Trophoblast cell (in vitro differentiated cells and primary cell): ENCODE measurements around the gene HSBP1.

ENCODE experiments used
- DNase-seq, 2 donors: peaks; one replicate each; pipeline ENCODE4 v3.0.0-alpha.2; 2016
- H2AFZ ChIP-seq: 2 replicates; pipeline ENCODE4 v1.6.1; 2013; ENCODE audit warnings: low read length, moderate library complexity, mild to moderate bottlenecking; ENCODE audit not compliant: insufficient read depth, poor library complexity
- H2AK5ac ChIP-seq: 2 replicates; pipeline ENCODE4 v1.6.1; 2013; ENCODE audit warnings: mild to moderate bottlenecking, low read length
- H2BK120ac ChIP-seq: 2 replicates; pipeline ENCODE4 v1.6.1; 2013; ENCODE audit warnings: low read length, mild to moderate bottlenecking, moderate library complexity; ENCODE audit not compliant: insufficient read depth, poor library complexity
- H2BK12ac ChIP-seq: 2 replicates; pipeline ENCODE4 v1.6.1; 2013; ENCODE audit warnings: mild to moderate bottlenecking, low read length, moderate library complexity
- H2BK5ac ChIP-seq: 2 replicates; pipeline ENCODE4 v1.6.1; 2013; ENCODE audit warnings: low read length, low read depth, moderate library complexity, mild to moderate bottlenecking; ENCODE audit not compliant: poor library complexity
- H3K14ac ChIP-seq: 2 replicates; pipeline ENCODE4 v1.6.1; 2013; ENCODE audit warnings: mild to moderate bottlenecking, low read length
- H3K18ac ChIP-seq: 2 replicates; pipeline ENCODE4 v1.6.1; 2013; ENCODE audit warnings: mild to moderate bottlenecking, low read length
- H3K23ac ChIP-seq: 2 replicates; pipeline ENCODE4 v1.6.1; 2013; ENCODE audit warnings: low read length
- H3K27ac ChIP-seq: 2 replicates; pipeline ENCODE4 v1.5.1; 2013; ENCODE audit warnings: low read depth, mild to moderate bottlenecking, inconsistent platforms, low read length, moderate library complexity
- H3K27me3 ChIP-seq: 2 replicates; pipeline ENCODE4 v1.6.1; 2013; ENCODE audit warnings: inconsistent platforms, mild to moderate bottlenecking, low read length, moderate library complexity; ENCODE audit not compliant: insufficient read depth
- H3K36me3 ChIP-seq, 2 experiments: 1 replicate in 1 of 2; 2 replicates in 1 of 2; pipeline ENCODE4 v1.6.1; 2013; ENCODE audit warnings: low read length in 2 of 2, mild to moderate bottlenecking in 2 of 2, moderate library complexity in 1 of 2; ENCODE audit not compliant: insufficient read depth in 2 of 2, control insufficient read depth in 1 of 2
- H3K4ac ChIP-seq: 2 replicates; pipeline ENCODE4 v1.6.1; 2013; ENCODE audit warnings: low read depth, mild to moderate bottlenecking, low read length, moderate library complexity
- H3K4me1 ChIP-seq, 2 experiments: 1 replicate in 1 of 2; 2 replicates in 1 of 2; pipeline ENCODE4 v1.6.1; 2013; ENCODE audit warnings: low read length in 2 of 2, mild to moderate bottlenecking in 2 of 2, moderate library complexity in 1 of 2; ENCODE audit not compliant: insufficient read depth in 2 of 2, control insufficient read depth in 1 of 2
- H3K4me2 ChIP-seq: 2 replicates; pipeline ENCODE4 v1.6.1; 2013; ENCODE audit warnings: inconsistent platforms, mild to moderate bottlenecking, low read length, moderate library complexity
- H3K4me3 ChIP-seq: 2 replicates; pipeline ENCODE4 v1.5.1; 2013; ENCODE audit warnings: mild to moderate bottlenecking, low read depth, low read length, inconsistent platforms
- H3K79me1 ChIP-seq: one replicate; pipeline ENCODE4 v1.6.1; 2013; ENCODE audit warnings: low read length
- H3K79me2 ChIP-seq: 2 replicates; pipeline ENCODE4 v1.6.1; 2013; ENCODE audit warnings: low read length, mild to moderate bottlenecking; ENCODE audit not compliant: control insufficient read depth, insufficient read depth, poor library complexity
- H3K9ac ChIP-seq: 2 replicates; pipeline ENCODE4 v1.6.1; 2013; ENCODE audit warnings: mild to moderate bottlenecking, low read length
- H3K9me3 ChIP-seq: 2 replicates; pipeline ENCODE4 v1.6.1; 2013; ENCODE audit warnings: low read depth, mild to moderate bottlenecking, control low read depth, inconsistent platforms, low read length; ENCODE audit not compliant: insufficient read depth
- H4K12ac ChIP-seq: 2 replicates; pipeline ENCODE4 v1.6.1; 2013; ENCODE audit warnings: low read depth, mild to moderate bottlenecking, low read length, moderate library complexity
- H4K8ac ChIP-seq: 2 replicates; pipeline ENCODE4 v1.6.1; 2013; ENCODE audit warnings: low read depth, mild to moderate bottlenecking, low read length, moderate library complexity
- H4K91ac ChIP-seq: one replicate; pipeline ENCODE4 v1.6.1; 2013; ENCODE audit warnings: low read depth, mild to moderate bottlenecking, low read length, moderate library complexity
- WGBS: extraction: QIAGEN DNeasy Blood & Tissue Kit; methylation state at CpG from one replicate; pipeline ENCODE4 v1.1.7; 2013; ENCODE audit warnings: missing lambda C conversion rate; ENCODE audit not compliant: insufficient read length, insufficient coverage; ENCODE audit errors: extremely low coverage; 5-methylcytosine and 5-hydroxymethylcytosine counted together

Gene HSBP1

DNA sequence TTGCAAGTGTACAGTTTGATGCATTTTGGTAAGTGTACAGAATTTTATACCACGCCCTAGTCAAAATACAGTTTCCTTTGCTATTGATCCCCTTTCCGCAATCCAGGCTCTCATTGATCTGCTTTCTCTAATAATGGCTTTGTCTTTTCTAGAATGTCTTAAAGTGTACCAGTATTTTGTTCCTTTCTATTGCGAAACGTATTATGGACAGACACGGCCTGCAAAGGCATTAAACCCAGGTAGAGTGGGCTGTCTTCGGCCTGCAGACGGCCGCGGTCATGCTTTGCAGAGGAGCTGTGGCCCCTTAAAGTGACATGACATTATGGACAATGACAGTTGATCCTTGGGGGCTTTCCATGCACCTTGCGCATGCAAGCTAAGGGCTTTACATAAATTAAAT lies 15.9 kb upstream of the HSBP1 start:
- no peak overlapping the region for H2AK5ac ChIP-seq
- H4K12ac ChIP-seq, result no peak overlapping the region
- no peak overlapping the region for H3K27ac ChIP-seq
- no peak overlapping the region for H3K4me3 ChIP-seq
- H3K9ac ChIP-seq, result no peak overlapping the region
- no CpG with 5 or more reads among the region's 10 CpGs for WGBS
- H3K4ac ChIP-seq, result no peak overlapping the region
- H2BK12ac ChIP-seq, result no peak overlapping the region
- no peaks in the 10 kb centered on the region for H3K27me3 ChIP-seq
- no peak overlapping the region for H3K23ac ChIP-seq
- no peaks in the 10 kb centered on the region for H3K4me1 ChIP-seq
- no peak overlapping the region for H3K14ac ChIP-seq
- H2BK5ac ChIP-seq, result no peak overlapping the region
- H2AFZ ChIP-seq, result no peak overlapping the region
- DNase-seq, result no peak
- no peak overlapping the region for H2BK120ac ChIP-seq
- no peak overlapping the region for H4K91ac ChIP-seq
- H3K18ac ChIP-seq, result no peak overlapping the region
- no peak overlapping the region for H3K4me2 ChIP-seq
- H3K79me1 ChIP-seq, result no peaks in the 10 kb centered on the region
- H3K9me3 ChIP-seq, result peaks cover 1% of the 10 kb centered on the region
- H3K79me2 ChIP-seq, result no peaks in the 10 kb centered on the region
- H3K36me3 ChIP-seq, result no peaks in the 10 kb centered on the region
- no peak overlapping the region for H4K8ac ChIP-seq

DNA sequence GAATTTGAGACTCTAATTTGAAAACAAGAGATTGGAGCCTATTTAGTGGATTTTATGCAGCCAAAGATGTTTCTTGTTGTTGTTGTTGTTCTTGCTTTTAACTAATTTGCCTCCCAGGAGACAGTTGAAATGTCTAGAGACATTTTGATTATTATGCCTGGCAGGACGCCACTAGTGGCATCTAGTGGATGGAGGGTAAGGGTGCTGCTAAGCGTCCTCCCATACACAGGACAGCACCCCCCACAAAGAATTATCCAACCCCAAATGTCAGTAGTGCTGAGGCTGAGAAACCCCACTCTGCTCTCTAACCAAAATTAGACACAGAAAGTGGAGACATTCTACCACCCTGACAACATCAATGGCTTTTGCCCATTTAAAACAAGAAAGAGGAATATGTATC lies 15.4 kb upstream of the HSBP1 start:
- WGBS, result no CpG with 5 or more reads among the region's 2 CpGs
- no peak overlapping the region for H4K8ac ChIP-seq
- no peaks in the 10 kb centered on the region for H3K79me2 ChIP-seq
- no peak overlapping the region for H2BK5ac ChIP-seq
- no peak overlapping the region for H2AFZ ChIP-seq
- no peaks in the 10 kb centered on the region for H3K79me1 ChIP-seq
- no peak overlapping the region for H2BK120ac ChIP-seq
- no peaks in the 10 kb centered on the region for H3K4me1 ChIP-seq
- no peak overlapping the region for H3K4ac ChIP-seq
- H3K4me2 ChIP-seq, result no peak overlapping the region
- no peak overlapping the region for H2BK12ac ChIP-seq
- H2AK5ac ChIP-seq, result no peak overlapping the region
- H4K91ac ChIP-seq, result no peak overlapping the region
- no peak overlapping the region for H3K23ac ChIP-seq
- no peak overlapping the region for H3K9ac ChIP-seq
- DNase-seq, result no peak
- H3K18ac ChIP-seq, result no peak overlapping the region
- no peaks in the 10 kb centered on the region for H3K36me3 ChIP-seq
- H4K12ac ChIP-seq, result no peak overlapping the region
- H3K9me3 ChIP-seq, result peaks cover 1% of the 10 kb centered on the region
- H3K27me3 ChIP-seq, result no peaks in the 10 kb centered on the region
- H3K27ac ChIP-seq, result no peak overlapping the region
- no peak overlapping the region for H3K4me3 ChIP-seq
- no peak overlapping the region for H3K14ac ChIP-seq

DNA sequence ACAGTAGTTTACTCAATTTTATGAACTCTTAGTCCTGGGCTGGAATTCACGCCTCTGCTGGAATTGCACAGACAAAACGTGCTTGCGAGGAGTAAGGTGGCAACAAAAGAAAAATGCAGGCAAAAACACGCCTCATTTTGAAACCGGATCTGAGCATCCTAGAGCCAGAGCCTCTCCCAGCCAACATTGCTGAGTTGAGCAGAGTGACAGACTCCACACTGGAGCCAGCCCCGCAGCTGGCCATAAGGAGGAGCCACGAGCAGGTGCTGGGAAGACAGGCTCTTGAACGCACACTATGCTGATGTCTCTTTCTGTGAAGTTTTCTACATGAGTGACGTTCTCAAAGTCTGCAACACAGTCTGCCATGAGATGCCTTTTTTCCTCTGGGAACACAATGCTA lies 14.6 kb upstream of the HSBP1 start:
- H3K18ac ChIP-seq, result no peak overlapping the region
- WGBS, result no CpG with 5 or more reads among the region's 9 CpGs

DNA sequence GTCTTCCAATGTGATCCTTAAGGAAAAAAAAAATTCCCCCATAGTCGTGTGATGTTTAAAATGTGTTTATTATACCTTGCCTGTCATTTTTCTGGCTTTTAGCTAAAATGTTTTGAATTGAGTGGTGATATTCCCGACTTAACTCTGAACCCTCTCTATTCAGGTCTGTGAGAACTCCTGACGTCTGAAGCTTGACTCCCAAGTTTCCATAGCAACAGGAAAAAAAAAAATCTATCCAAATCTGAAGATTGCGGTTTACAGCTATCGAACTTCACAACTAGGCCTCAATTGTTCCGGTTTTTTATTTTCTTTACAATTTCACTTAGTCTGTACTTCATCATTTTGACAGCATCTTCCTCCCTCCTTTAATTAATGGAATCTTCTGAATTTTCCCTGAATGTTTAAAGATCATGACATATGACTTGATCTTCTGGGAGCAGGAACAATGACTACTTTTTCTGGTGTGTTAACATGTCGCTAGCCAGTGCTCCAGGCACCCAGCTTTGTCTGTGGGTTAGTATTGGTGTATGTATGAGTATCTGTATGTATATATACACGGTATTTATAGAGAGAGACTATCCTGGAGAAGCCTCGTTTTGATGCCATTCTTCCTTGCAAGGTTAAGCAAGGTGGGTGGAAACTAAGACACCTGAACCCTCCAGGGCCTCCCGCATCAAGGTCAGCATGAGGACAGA lies 12.8 kb upstream of the HSBP1 start:
- no peak overlapping the region for H3K4me2 ChIP-seq
- H2BK5ac ChIP-seq, result no peak overlapping the region
- DNase-seq, result no peak
- no peak overlapping the region for H3K18ac ChIP-seq
- H3K9ac ChIP-seq, result no peak overlapping the region
- no peak overlapping the region for H3K4ac ChIP-seq
- H3K27ac ChIP-seq, result no peak overlapping the region
- no peaks in the 10 kb centered on the region for H3K27me3 ChIP-seq
- H4K12ac ChIP-seq, result no peak overlapping the region
- no peak overlapping the region for H4K8ac ChIP-seq
- no peak overlapping the region for H3K23ac ChIP-seq
- no peak overlapping the region for H2AFZ ChIP-seq
- H3K9me3 ChIP-seq, result peaks cover 1% of the 10 kb centered on the region
- H3K79me1 ChIP-seq, result no peaks in the 10 kb centered on the region
- no peaks in the 10 kb centered on the region for H3K36me3 ChIP-seq
- H2BK120ac ChIP-seq, result no peak overlapping the region
- H2AK5ac ChIP-seq, result no peak overlapping the region
- no peak overlapping the region for H3K4me3 ChIP-seq
- H2BK12ac ChIP-seq, result no peak overlapping the region
- no peak overlapping the region for H3K14ac ChIP-seq
- no CpG with 5 or more reads among the region's 10 CpGs for WGBS
- H3K79me2 ChIP-seq, result no peaks in the 10 kb centered on the region
- H4K91ac ChIP-seq, result no peak overlapping the region
- no peaks in the 10 kb centered on the region for H3K4me1 ChIP-seq

More for the DNA sequence above, 14.6 kb upstream of the HSBP1 start:
- no peaks in the 10 kb centered on the region for H3K4me1 ChIP-seq
- no peak overlapping the region for H3K4me2 ChIP-seq
- peaks cover 1% of the 10 kb centered on the region for H3K9me3 ChIP-seq
- no peaks in the 10 kb centered on the region for H3K27me3 ChIP-seq
- DNase-seq, result no peak
- no peak overlapping the region for H2BK5ac ChIP-seq
- H3K23ac ChIP-seq, result no peak overlapping the region
- no peak overlapping the region for H4K8ac ChIP-seq
- no peak overlapping the region for H2AFZ ChIP-seq
- no peaks in the 10 kb centered on the region for H3K79me1 ChIP-seq
- H4K91ac ChIP-seq, result no peak overlapping the region
- H3K4ac ChIP-seq, result no peak overlapping the region
- no peaks in the 10 kb centered on the region for H3K79me2 ChIP-seq
- no peak overlapping the region for H2AK5ac ChIP-seq
- no peak overlapping the region for H3K9ac ChIP-seq
- H3K36me3 ChIP-seq, result no peaks in the 10 kb centered on the region
- H2BK120ac ChIP-seq, result no peak overlapping the region
- H2BK12ac ChIP-seq, result no peak overlapping the region
- no peak overlapping the region for H3K27ac ChIP-seq
- no peak overlapping the region for H4K12ac ChIP-seq
- no peak overlapping the region for H3K14ac ChIP-seq
- no peak overlapping the region for H3K4me3 ChIP-seq
